Tibial nerve (tissue), 4 donors: ENCODE measurements around the gene GPS1. TPM values are rescaled to one million over a fixed set of nuclear protein-coding genes. Genes with fewer than 3 reads are reported as not detected.

Experiments
- DNase-seq, 2 donors: peaks; one replicate each; pipeline ENCODE4 v3.0.0-alpha.2; 2019; ENCODE audit warnings: low spot score in 2 of 2
- H3K27ac ChIP-seq, 4 donors: fragments of 200-600 bp; sonication (generic) in 3 of 4; one replicate each; pipeline ENCODE4 v1.5.1; 2017 to 2019; ENCODE audit warnings: mild to moderate bottlenecking in 1 of 4
- H3K27me3 ChIP-seq, 2 donors: fragments of 200-600 bp; sonication (generic) in 1 of 2; one replicate each; pipeline versions ENCODE4 v1.5.1 to v1.6.0; 2017 to 2019
- H3K36me3 ChIP-seq, 3 donors: fragments of 200-600 bp; sonication (generic); one replicate each; pipeline ENCODE4 v1.5.1; 2018 to 2019
- H3K4me1 ChIP-seq, 4 donors: fragments of 200-600 bp; sonication (generic) in 3 of 4; one replicate each; pipeline ENCODE4 v1.5.1; 2017 to 2019
- H3K4me3 ChIP-seq, 4 donors: fragments of 200-600 bp; sonication (generic) in 3 of 4; one replicate each; pipeline ENCODE4 v1.5.1; 2017 to 2019; ENCODE audit warnings: mild to moderate bottlenecking in 1 of 4, moderate library complexity in 1 of 4
- H3K9me3 ChIP-seq, 4 donors: fragments of 200-600 bp; sonication (generic) in 3 of 4; one replicate each; pipeline ENCODE4 v1.5.1; 2017 to 2019
- CTCF ChIP-seq, 5 experiments: fragments of 200-600 bp in 3 of 5; fragments of 450-650 bp in 2 of 5; sonication (generic) in 3 of 5; IDR thresholded peaks; one replicate each; pipeline ENCODE4 v1.5.1; 2016 to 2019; ENCODE audit warnings: antibody characterized with exemption in 5 of 5, mild to moderate bottlenecking in 3 of 5, moderate library complexity in 2 of 5
- EP300 ChIP-seq, 2 donors: sonication (generic); formaldehyde crosslinking; IDR thresholded peaks; one replicate each; pipeline ENCODE4 v1.6.1; 2017; ENCODE audit warnings: antibody characterized with exemption in 2 of 2, mild to moderate bottlenecking in 1 of 2
- POLR2A ChIP-seq, 2 donors: fragments of 450-650 bp; IDR thresholded peaks; one replicate each; pipeline ENCODE4 v1.6.1; 2017; ENCODE audit warnings: antibody characterized with exemption in 2 of 2, mild to moderate bottlenecking in 2 of 2, moderate library complexity in 2 of 2
- WGBS, 2 donors: methylation state at CpG; one replicate each; pipeline ENCODE4 v1.1.5; 2018; 5-methylcytosine and 5-hydroxymethylcytosine counted together
- total RNA-seq, 4 donors: library from RNA; depleted of rRNA; stranded (reverse); fragments of >200 nt; gene quantifications; one replicate each; pipeline ENCODE4 v1.1.0, GENCODE V29; 2016

The GPS1 gene
- total RNA-seq, 4 donors from 2014 or later: 74.9 to 134 (median 92.9) TPM

- Histone ChIP-seq H3K27me3 (no peaks in the 10 kb centered on the region), H3K4me3 (no peak overlapping the region), H3K9me3 (no peaks in the 10 kb centered on the region), H3K36me3 (peaks cover 0 to 46% (median 13%) of the 10 kb centered on the region in 3 donors), H3K27ac (peak overlapping the region in 3 of 4 donors; percentile 0 to 77 (median 72)), H3K4me1 (peaks cover 0 to 22% (median 5%) of the 10 kb centered on the region in 4 donors)
- DNase-seq: peak; percentile 55 to 68
- 46 to 48% methylated on average over 28 of the region's 28 CpGs for WGBS, 2 donors
- TF ChIP-seq CTCF (IDR thresholded peaks at IDR 0.05): no peak
- TF ChIP-seq EP300 (IDR thresholded peaks at IDR 0.05): no peak
- no peak for TF ChIP-seq POLR2A (IDR thresholded peaks at IDR 0.05)
These were observed 26.1 kb downstream of the GPS1 start for GRCh38 chr17:82077617-82078358.

- no peak for TF ChIP-seq POLR2A (IDR thresholded peaks at IDR 0.05)
- no peak for TF ChIP-seq CTCF (IDR thresholded peaks at IDR 0.05)
- no peak for TF ChIP-seq EP300 (IDR thresholded peaks at IDR 0.05)
- DNase-seq: no peak
- 84 to 86% methylated on average over 17 to 18 of the region's 18 CpGs for WGBS, 2 donors
- H3K4me3 ChIP-seq: no peak overlapping the region
- H3K4me1 ChIP-seq: peaks cover 0 to 22% (median 5%) of the 10 kb centered on the region in 4 donors
- H3K27ac ChIP-seq: peak overlapping the region in 3 of 4 donors; percentile 0 to 77 (median 72)
- H3K9me3 ChIP-seq: no peaks in the 10 kb centered on the region
- H3K27me3 ChIP-seq: no peaks in the 10 kb centered on the region
- peaks cover 6 to 52% (median 13%) of the 10 kb centered on the region in 3 donors for H3K36me3 ChIP-seq
These were observed 26.7 kb downstream of the GPS1 start for GRCh38 chr17:82078433-82078832.

- DNase-seq: no peak
- 89 to 90% methylated on average over 47 of the region's 47 CpGs for WGBS, 2 donors
- Histone ChIP-seq H3K27me3 (no peaks in the 10 kb centered on the region), H3K9me3 (no peaks in the 10 kb centered on the region), H3K27ac (no peak overlapping the region), H3K36me3 (peaks cover 7 to 59% (median 19%) of the 10 kb centered on the region in 3 donors), H3K4me3 (no peak overlapping the region), H3K4me1 (peaks cover 0 to 22% (median 5%) of the 10 kb centered on the region in 4 donors)
- TF ChIP-seq EP300 (IDR thresholded peaks at IDR 0.05): no peak
- no peak for TF ChIP-seq CTCF (IDR thresholded peaks at IDR 0.05)
- TF ChIP-seq POLR2A (IDR thresholded peaks at IDR 0.05): no peak
These were observed 27.4 kb downstream of the GPS1 start for GRCh38 chr17:82079001-82079677.

GRCh38 chr17:82080048-82080788, 28.5 kb downstream of the GPS1 start:
- no peak for DNase-seq
- no peaks in the 10 kb centered on the region for H3K9me3 ChIP-seq
- peaks cover 7 to 70% (median 28%) of the 10 kb centered on the region in 3 donors for H3K36me3 ChIP-seq
- H3K27me3 ChIP-seq: no peaks in the 10 kb centered on the region
- no peak overlapping the region for H3K4me3 ChIP-seq
- TF ChIP-seq EP300 (IDR thresholded peaks at IDR 0.05) (no peak), POLR2A (IDR thresholded peaks at IDR 0.05) (no peak), CTCF (IDR thresholded peaks at IDR 0.05) (no peak)
- WGBS, 2 donors: 86 to 89% methylated on average over 30 to 35 of the region's 36 CpGs
- H3K4me1 ChIP-seq: peaks cover 0 to 22% (median 5%) of the 10 kb centered on the region in 4 donors
- no peak overlapping the region for H3K27ac ChIP-seq
